GM19372 (cell line): Measurements from ENCODE around the gene CFAP46.

Experiments
- ATAC-seq: cut with Tn5 transposase; IDR thresholded peaks from one replicate; pipeline ENCODE4 v1.9.1; 2021; ENCODE audit warnings: mild to moderate bottlenecking, low read depth, moderate library complexity; ENCODE audit not compliant: unreplicated experiment

CFAP46 gene

DNA sequence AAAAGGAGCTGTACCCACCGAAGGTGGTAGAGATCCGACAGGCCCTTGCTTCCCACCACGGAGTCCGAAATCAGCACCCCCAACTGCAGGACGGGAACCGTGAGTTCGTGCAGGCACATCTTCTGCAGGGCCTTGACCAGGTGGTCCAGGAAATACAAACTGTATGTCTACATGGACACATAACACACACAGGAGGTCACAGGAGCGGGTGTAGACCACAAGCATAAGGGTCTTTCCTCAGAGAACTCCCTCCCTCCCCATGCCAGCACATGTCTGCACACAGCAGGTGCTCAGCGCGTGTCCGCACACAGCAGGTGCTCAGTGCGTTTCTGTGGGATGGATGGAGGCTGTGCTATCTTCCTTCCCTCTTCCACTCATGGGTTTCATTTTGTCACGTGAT is 69.7 kb downstream of the CFAP46 start:
- ATAC-seq: no peak

DNA sequence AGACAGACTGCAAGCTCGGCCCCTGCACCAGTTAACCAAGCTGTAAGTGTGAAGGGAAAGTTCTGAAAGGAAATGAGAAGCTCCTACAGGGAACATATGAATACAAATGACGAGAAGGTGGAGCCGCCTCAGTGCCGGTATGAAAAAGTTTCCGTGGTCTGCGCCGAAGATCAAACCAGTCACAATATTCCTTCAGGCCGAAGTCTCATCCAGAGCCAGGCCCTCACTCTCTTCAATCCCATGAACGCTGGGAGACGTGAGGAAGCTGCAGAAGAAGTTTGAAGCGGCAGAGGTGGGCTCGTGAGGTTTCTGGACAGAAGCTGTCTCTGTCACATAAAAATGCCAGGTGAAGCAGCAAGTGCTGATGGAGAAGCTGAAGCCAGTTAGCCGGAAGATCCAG is 71.9 kb downstream of the CFAP46 start:
- no peak for ATAC-seq

DNA sequence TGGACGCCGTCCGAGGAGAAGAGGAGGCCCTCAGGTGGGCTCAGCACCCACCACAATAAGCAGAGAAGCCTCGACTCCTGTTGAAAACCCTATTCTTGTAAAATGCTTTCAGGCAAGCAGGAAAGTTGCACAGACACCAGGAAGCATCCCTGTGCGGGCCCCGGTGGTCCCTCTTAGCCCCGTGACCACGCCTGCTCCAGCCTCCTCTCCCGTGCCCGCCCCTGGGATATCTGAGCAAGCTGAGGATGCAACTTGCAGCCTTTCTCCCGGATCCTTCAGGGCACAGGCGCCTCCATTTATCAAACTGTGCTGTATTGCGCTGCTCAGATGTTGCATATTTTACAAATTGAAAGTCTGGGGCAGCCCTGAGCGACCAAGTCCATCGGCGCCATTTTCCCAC is 72.7 kb downstream of the CFAP46 start:
- ATAC-seq: no peak

DNA sequence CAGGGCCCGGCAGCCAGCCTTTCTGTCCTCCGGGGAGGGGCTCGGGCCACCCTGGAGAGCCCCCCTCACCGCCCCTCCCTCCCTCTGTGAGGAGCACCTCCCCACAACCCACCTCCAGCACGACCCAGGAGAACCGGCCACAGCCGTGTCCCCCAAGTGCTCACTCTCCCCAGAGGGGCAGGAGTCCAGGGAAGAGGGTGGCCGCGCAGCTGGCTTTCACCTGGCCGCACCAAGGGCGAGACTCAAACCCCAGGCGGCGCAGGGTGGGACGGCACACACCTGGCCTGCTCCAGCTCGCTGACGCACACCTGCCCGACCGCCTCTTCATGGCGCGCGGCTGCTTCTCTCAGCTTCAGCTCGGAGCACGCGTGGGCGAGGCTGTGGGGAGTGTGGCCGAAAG is 73.4 kb downstream of the CFAP46 start:
- ATAC-seq: no peak

DNA sequence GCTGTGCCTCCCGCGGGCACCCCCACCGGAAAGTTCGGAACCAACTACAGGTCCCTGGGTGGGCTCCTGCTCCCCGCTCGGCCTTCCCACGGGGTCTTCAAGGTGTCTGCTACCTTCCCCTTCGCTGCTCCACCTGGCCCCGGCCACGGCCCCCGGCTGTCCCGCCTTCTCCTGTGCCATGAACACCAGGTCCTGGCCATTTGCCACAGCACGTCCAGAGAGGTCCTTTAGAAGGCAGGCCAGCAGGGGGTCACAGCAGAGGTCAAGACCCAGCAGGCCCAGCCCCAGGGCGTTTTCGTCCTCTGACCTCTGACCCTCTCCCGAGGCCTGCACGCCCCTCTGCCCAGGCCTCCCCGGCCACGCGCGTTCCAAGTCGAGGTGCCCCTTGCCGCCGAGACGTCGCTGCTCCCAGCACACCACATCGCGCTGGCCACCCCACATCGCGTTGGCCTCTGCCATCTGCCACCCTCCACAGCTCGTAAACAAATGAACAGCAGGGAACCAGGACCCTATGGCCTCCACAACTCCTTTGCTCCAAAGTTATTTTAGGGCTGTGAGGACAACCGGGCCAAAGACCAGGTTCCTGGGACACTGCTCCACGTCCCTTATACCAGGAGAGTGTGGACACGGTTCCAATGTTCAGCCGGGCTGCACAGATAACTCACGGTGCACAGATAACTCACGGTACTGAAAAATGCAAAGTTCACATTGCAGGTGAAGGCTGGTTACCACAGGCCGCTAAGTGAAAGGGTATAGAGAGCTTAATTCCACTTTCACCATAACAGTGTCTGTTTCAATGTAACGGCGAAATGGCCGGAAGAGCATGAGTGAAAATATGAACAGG is 74.3 kb downstream of the CFAP46 start:
- no peak for ATAC-seq

DNA sequence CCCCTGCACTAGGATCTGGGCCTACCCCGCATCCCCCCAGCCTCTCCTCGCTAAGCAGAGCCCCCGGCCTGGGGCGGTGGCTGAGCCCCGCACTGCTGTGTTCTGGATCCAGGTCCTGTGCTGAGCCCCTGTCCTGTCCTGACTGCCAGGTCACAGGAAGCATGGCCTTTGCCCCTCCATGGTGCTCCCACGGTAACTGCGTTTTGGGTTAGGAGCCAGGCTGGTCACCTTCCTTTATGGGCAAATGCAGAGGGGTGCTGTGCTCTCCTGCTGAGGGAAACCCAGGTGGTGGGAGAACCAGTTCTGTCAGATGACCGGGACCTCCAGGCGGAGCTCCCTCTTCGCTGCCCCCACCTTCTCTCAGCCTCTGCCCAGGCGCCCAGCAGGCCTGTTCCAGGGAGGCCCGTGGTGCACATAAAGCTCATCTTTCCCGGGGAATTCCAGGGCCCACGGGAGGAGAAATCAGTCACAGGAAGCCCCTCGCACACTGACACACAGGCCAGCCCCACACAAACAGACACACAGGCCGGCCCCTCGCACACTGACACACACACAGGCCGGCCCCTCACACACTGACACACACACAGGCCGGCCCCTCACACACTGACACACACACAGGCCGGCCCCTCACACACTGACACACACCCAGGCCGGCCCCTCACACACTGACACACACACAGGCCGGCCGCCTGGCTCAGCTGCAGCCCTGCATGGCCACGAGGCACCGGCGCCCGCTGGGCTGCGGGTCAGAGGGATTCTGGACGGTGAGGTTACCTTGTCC is 75.6 kb downstream of the CFAP46 start:
- no peak for ATAC-seq

DNA sequence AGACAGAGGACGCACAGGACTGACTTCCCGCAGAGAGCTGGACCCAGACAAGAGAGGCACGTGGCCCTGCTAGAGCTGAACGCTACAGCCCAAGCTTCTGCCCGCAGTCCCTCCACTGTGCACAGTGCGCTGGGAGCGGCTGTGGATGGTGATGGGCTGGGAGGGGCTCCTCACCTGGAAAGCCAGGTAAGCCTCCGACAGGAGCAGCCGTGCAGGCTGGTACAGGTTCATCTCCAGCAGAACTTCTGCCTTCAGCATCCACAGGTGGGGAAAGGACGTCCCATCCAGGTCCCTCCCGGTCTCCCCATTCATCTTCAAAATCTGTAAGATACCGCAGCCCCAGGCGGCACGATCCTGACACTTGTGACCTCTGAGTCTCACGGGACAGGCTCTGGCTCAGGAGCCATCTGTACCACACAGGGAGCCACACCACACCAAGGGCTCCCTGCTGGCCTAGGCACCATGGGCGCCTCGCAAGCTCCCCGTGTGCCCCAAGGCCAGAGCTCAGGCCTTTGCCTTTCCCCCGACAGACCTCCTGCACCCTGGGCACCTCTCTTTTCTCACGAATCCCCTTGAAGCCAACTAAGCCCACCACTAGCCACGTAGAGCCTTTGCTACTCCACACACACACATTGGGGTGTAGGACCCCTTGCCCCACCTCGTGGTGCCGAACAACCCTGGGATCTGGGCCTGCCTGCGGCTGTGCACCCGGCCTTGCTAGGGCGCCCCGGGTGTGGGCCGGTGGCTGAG is 76.3 kb downstream of the CFAP46 start:
- ATAC-seq: no peak

DNA sequence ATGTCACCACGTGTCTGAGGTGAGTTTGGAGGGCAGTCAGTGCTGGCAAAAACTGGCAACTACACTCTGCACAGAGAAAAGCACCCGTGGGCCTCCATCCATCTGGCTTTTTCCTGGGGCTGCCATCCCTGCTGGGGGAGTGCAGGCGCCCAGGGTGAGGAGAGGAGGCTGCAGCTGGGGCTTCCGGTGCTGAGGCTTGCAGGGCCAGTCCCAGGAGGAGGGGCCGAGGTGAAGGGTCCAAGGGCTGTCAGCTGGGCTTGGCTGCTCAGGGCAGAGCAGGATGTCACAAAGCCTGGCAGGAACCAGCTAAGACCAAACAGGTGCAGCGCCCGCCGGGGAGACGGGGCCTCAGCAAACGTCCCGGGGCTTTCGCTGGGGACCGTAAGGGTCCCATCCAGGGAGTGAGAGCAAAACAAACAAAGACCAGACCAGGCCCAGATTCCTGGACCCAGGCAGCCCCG is 77.2 kb downstream of the CFAP46 start:
- no peak for ATAC-seq

DNA sequence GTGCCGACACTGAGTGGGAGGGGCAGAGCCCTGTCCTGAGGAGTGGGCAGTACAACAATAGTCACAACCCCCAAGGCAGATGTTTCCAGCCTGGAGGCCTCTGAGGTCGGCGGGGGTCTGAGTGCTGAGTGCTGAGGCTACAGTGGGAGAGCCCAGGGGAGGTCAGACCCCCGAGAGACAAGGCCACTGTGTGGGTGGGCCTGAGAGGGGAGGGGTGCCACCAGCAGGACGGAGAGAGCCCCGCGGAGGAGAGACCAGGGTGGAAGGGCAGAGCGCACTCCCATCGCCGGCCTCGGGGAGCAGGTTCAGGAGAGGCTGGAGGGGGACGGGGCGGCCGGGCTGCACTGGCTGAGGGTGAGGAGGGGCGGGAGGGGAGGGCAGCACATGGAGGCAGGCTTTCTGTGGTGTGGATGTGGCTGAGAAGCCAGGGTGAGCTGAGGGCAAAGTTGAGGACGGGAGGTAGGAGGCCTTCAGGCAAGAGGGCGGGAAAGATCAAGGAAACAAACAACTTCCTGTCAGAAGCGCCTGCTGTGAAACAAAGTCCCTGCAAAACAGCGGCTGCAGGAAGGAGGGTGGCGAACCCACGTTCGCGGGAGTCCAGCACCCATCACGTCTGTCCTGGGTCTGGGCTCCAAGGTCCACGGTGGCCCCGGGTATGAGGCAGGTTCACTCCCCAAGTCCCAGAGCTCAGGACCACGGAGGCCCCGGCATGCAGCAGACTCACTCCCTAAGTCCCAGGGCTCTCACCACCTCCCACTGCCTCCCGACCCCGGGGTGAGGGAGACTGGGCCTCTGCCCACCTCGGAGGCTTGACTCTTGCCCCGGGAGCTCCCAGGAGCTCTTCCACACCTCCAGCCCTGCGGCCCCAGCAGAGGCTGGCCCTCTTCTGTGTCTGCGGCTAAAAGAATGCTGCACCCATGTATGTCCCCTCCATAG is 79.6 kb downstream of the CFAP46 start:
- no peak for ATAC-seq

DNA sequence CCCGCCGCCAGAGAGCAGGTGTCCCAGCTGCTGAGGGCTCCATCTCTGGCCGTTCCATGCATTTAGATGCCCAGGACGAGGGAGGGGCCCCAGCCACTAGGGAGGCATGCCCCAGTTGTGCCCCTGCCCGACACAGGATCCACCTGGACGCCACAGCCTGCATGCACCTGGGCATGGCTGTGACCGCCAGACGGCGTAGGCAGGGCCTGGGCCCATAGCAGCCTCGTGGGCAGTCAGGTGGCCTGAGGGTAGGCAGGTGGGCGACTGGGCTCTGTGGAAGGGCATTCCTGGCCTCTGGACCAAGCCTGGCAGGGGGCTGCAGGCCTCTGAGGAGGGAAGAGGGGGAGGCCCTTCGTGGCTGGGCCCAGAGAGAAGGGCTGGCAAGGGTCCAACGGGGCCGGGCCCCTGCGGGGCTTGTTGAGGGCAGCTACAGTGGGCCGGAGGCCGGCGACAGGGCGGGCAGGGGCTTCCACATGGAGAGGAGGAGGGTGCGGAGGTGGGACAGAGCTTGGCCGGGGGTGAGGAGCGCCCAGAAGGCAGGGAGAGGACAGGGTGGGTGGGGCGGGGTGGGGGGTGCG is 80.4 kb downstream of the CFAP46 start:
- no peak for ATAC-seq

DNA sequence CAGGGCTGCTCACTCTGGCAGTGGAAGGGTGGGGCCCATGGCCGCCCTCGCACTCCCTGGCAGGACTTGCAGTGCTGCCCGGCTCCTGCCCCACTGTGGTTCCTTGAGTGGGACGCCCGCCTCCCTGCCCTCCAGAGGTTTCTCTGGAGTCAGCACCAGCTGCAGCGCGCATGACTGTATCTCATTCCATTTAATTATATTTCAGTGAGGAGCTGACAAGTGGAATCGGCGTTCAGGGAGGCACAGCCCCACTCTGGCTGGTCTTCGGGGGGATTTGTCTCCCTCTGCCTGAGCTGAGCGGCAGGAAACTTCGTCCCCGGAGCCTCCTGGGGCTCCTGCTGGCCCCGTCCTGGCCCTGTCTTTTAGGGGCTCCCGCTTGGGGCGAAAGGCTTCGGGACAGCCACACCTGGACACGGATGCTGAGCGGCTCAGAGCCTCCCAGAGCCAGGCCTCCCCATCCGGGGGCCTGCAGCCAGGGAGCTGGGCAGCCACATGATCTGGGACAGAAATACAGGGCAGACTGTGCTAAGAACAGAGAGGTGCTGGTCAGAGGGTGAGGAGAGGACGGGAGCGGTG is 81.2 kb downstream of the CFAP46 start:
- ATAC-seq: no peak

DNA sequence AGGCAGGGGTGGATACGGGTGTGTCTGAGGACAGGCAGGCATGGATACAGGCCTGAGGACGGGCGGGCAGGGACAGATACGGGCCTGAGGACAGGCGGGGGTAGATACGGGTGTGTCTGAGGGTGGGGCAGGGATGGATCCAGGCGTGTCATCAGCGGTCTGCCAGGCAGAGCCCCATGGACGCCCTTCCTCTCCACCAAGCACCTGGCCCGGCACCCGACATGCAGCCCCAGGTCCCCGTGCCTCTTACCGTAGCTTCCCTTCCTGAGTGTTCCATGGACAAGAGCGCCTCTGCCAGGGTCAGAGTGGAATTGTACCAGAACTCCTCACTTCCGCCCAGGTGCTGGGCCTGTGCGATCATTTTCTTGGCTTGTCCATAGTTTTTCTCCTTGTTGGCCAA is 81.8 kb downstream of the CFAP46 start:
- ATAC-seq: no peak

DNA sequence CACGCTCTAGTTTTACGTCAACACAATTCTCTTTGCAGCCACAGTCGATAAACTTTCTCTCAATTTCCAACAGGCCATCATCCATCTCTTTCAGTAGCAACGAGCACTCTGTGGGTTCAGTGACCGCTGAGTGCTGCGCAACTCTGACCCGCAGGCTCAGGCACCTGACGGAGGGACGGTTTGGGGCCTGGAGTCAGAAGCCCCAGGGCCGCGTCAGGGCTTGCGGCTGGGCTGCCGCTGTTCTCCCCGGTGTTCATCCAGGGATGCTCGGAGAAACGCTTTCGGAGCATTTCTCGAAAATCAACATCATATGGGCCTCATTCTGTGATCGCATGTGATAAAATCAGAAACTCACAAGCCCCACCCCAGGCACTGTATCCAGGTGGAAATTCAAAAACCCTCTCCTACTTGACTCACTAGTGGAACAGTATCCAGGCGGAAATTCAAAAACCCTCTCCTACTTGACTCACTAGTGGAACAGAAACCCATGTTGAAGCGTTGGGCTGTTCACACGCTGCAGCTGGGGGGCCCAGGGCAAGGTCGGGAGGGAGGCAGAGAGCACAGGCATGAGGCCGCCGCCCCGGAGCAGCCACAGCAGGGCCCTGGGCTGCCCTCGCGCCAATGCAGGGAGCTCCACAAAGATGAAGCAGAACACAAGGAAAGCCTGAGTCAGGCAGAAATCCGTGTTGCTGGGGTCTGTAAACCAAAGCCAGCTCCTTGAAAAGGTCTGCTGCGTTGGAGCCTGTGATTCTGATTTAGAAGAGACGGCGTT is 83.1 kb downstream of the CFAP46 start:
- no peak for ATAC-seq

DNA sequence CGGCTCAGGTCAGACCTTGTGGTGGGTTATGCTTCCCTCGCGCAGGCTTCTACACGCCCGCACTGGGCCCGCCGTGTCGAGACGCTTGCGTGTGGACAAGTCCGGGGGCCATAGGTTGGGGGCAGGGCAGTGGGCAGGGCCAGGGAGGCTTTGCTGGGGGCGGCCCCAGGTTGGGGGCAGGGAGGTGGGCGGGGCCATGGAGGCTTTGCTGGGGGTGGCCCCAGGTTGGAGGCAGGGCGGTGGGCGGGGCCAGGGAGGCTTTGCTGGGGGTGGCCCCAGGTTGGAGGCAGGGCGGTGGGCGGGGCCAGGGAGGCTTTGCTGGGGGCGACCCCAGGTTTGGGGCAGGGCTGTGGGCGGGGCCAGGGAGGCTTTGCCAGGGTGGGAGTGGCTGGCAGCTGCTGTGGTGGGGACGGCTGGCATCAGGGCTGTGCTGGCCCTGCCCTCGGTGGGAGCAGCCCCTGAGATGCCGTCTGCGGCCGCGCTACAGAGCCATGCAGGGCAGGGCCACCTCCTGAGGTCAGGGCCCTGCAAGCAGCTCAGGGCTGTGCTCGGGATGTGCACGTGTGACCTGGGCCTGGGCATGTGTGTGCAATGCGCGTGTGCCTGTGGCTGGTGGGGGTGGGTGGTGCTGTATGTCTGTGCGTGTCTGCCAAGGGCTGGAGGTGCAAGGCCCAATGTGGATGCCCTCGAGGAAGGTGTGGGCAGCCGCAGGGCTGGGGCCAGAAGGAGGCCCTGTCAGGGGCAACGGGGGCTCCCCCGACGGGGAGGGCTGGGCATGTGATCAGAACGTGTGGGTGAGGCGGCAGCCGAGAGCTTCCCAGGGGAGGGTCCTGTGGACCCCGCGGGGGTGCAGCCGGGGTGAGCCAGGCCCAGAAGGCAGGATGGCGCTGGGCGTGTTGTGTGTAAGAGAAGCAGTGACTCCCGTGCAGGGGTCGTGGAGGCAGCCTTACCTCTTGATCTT is 84.0 kb downstream of the CFAP46 start:
- ATAC-seq: no peak

DNA sequence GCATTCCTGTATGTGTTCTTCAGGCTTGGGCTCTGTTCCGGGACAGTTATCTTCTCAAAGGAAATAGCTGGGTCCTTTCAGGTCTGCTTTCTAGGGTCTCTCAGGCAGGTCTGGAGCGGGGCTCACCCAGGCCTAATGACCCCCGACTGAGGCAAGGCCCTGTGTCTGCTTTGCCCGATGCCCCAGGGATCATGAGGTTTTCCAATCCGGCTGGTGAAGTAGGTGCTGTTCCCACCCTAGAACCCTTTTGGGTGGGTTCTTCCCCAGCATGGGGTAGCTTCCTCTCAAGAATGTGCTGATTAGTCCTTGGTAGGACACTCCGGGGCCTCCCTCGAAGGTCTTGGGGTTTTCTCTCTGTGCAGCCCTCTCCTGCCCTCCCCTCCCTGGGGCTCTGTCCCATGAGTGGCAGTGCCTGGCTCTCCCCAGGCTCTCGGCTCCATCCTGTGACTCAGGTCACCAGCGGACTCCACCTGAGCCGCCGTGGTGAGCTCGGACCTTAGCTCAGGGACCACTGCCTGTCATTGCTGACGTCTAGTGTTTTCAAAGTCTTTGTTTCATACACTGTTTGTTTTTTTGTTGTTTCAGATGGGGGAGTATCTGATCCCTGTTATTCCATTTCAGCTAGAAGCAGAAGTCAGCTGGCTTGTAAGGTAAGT is 85.4 kb downstream of the CFAP46 start:
- ATAC-seq: no peak

DNA sequence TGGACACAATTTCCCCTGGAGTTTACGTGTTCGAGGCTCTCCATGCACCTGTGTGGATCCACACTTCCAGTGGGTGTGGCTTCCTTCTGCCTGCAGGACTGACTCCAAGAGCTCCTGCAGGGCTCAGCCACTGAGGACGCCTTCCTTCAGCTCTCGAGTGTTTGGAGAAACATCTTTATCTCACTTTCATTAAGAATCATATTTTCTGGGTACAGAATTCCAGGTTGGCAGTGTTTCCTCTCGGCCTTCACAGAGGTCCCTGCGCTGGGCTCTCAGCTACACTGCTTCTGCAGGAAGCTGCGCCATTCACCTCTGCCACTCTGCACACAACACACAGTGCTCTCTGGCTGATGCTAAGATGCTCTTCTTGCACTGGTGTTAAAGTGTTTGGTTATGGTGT is 86.5 kb downstream of the CFAP46 start:
- ATAC-seq: no peak

DNA sequence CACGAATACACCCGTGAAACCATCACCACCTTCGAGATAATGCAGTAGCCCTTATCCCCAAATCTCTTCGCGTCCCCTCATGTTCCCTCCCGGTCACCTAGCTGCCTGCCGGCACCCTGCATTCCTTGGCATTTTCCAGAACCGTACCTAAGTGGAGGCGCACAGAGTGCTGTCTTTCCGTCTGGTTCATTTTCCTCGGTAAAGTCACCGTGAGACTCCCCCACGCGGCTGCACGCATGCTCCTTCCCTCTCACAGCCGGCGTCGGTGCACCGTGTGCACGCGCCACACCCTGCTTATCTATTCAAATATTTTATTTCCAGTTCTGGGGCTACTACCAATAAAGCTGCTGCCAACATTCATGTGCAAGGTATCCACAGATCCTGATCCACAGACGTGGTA is 90.9 kb downstream of the CFAP46 start:
- no peak for ATAC-seq
